Measurements from ENCODE around the gene SORCS1.

The SORCS1 gene

DNA sequence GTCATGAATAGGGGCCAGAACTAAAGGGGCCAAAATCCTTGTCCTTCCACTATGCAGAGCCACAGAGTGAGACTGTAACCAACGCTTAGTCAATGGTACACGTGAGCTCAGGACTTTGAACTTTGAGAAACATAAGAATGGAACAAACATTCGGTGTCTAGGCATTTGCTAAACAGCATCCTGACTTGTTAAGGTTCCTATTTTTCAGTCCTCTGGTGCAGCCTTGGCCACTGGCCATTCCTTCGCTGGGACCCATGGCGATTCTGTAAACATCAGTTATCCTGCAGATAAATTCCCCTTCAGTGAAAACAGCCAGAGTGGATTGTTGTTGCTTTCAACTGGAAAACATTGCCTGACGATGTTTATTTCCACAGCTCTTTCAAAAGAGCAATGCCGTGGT, 266.8 kb downstream of the SORCS1 start:
- H3K27ac ChIP-seq: no peak overlapping the region
- no peak for TF ChIP-seq EZH2 (IDR thresholded peaks at IDR 0.05)
- TF ChIP-seq POLR2AphosphoS5 (IDR thresholded peaks at IDR 0.05; ENCODE audit: borderline replicate concordance, low read depth, low read length): no peak
- no peak for TF ChIP-seq FOXP2 (optimal IDR thresholded peaks at IDR 0.05; ENCODE audit: control extremely low read depth, extremely low read length, insufficient read depth)

GRCh38 chr10:106894692-106895091, 269.8 kb downstream of the SORCS1 start:
- TF ChIP-seq EZH2 (IDR thresholded peaks at IDR 0.05) (no peak), POLR2AphosphoS5 (IDR thresholded peaks at IDR 0.05; ENCODE audit: borderline replicate concordance, low read depth, low read length) (no peak), FOXP2 (optimal IDR thresholded peaks at IDR 0.05; ENCODE audit: control extremely low read depth, extremely low read length, insufficient read depth) (no peak)
- no peak for DNase-seq (ENCODE audit: low read depth, low spot score)
- H3K4me3 ChIP-seq: no peak overlapping the region
- no peak overlapping the region for H3K9ac ChIP-seq (ENCODE audit: insufficient read length)
- no peak overlapping the region for H3K27ac ChIP-seq
- H3K9me3 ChIP-seq (ENCODE audit: low read depth, low read length): no peaks in the 10 kb centered on the region
- H3K36me3 ChIP-seq (ENCODE audit: insufficient read depth, low read length): no peaks in the 10 kb centered on the region

More for the DNA sequence above, 266.8 kb downstream of the SORCS1 start:
- DNase-seq (ENCODE audit: low read depth, low spot score): no peak
- Histone ChIP-seq H3K4me3 (no peak overlapping the region), H3K36me3 (ENCODE audit: insufficient read depth, low read length) (no peaks in the 10 kb centered on the region), H3K9ac (ENCODE audit: insufficient read length) (no peak overlapping the region), H3K9me3 (ENCODE audit: low read depth, low read length) (no peaks in the 10 kb centered on the region)

- Histone ChIP-seq H3K9ac (ENCODE audit: insufficient read length) (no peak overlapping the region), H3K27ac (no peak overlapping the region), H3K4me3 (no peak overlapping the region), H3K36me3 (ENCODE audit: insufficient read depth, low read length) (no peaks in the 10 kb centered on the region), H3K9me3 (ENCODE audit: low read depth, low read length) (no peaks in the 10 kb centered on the region)
- no peak for DNase-seq (ENCODE audit: low read depth, low spot score)
- TF ChIP-seq FOXP2 (optimal IDR thresholded peaks at IDR 0.05; ENCODE audit: control extremely low read depth, extremely low read length, insufficient read depth) (no peak), EZH2 (IDR thresholded peaks at IDR 0.05) (no peak), POLR2AphosphoS5 (IDR thresholded peaks at IDR 0.05; ENCODE audit: borderline replicate concordance, low read depth, low read length) (no peak)
Measured at GRCh38 chr10:106877574-106877973, 286.9 kb downstream of the SORCS1 start.

GRCh38 chr10:106874604-106874889, 290.0 kb downstream of the SORCS1 start:
- Histone ChIP-seq H3K9ac (ENCODE audit: insufficient read length) (no peak overlapping the region), H3K9me3 (ENCODE audit: low read depth, low read length) (no peaks in the 10 kb centered on the region), H3K4me3 (no peak overlapping the region), H3K27ac (no peak overlapping the region), H3K36me3 (ENCODE audit: insufficient read depth, low read length) (no peaks in the 10 kb centered on the region)
- DNase-seq (ENCODE audit: low read depth, low spot score): no peak
- no peak for TF ChIP-seq EZH2 (IDR thresholded peaks at IDR 0.05)
- no peak for TF ChIP-seq POLR2AphosphoS5 (IDR thresholded peaks at IDR 0.05; ENCODE audit: borderline replicate concordance, low read depth, low read length)
- no peak for TF ChIP-seq FOXP2 (optimal IDR thresholded peaks at IDR 0.05; ENCODE audit: control extremely low read depth, extremely low read length, insufficient read depth)

GRCh38 chr10:106873770-106874603, 290.5 kb downstream of the SORCS1 start:
- DNase-seq (ENCODE audit: low read depth, low spot score): no peak
- no peak overlapping the region for H3K4me3 ChIP-seq
- no peak overlapping the region for H3K27ac ChIP-seq
- H3K9ac ChIP-seq (ENCODE audit: insufficient read length): no peak overlapping the region
- TF ChIP-seq POLR2AphosphoS5 (IDR thresholded peaks at IDR 0.05; ENCODE audit: borderline replicate concordance, low read depth, low read length) (no peak), FOXP2 (optimal IDR thresholded peaks at IDR 0.05; ENCODE audit: control extremely low read depth, extremely low read length, insufficient read depth) (no peak), EZH2 (IDR thresholded peaks at IDR 0.05) (no peak)
- H3K9me3 ChIP-seq (ENCODE audit: low read depth, low read length): no peaks in the 10 kb centered on the region
- H3K36me3 ChIP-seq (ENCODE audit: insufficient read depth, low read length): no peaks in the 10 kb centered on the region

DNA sequence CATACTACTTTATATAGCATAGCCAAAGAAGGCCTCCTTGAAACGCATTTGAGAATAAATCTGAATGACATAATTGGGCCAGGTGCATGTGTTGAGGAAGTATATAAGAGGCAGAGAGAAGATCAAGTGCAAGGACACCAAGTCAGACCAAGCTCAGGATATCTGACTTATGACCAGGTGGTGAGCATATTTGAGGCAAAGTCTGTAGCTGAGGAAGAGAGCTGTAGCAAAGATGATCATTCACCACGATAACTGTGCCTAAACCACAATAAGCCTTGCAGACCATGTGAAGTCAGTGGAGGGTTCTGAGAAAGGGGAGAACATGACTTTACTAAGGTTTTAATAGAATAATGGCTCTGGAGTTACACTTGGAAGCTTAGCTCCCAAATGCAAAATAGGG, 292.3 kb downstream of the SORCS1 start:
- Histone ChIP-seq H3K9me3 (ENCODE audit: low read depth, low read length) (no peaks in the 10 kb centered on the region), H3K36me3 (ENCODE audit: insufficient read depth, low read length) (no peaks in the 10 kb centered on the region), H3K9ac (ENCODE audit: insufficient read length) (no peak overlapping the region), H3K27ac (no peak overlapping the region), H3K4me3 (no peak overlapping the region)
- no peak for DNase-seq (ENCODE audit: low read depth, low spot score)
- TF ChIP-seq POLR2AphosphoS5 (IDR thresholded peaks at IDR 0.05; ENCODE audit: borderline replicate concordance, low read depth, low read length): no peak
- TF ChIP-seq FOXP2 (optimal IDR thresholded peaks at IDR 0.05; ENCODE audit: control extremely low read depth, extremely low read length, insufficient read depth): no peak
- TF ChIP-seq EZH2 (IDR thresholded peaks at IDR 0.05): no peak

- TF ChIP-seq POLR2AphosphoS5 (IDR thresholded peaks at IDR 0.05; ENCODE audit: borderline replicate concordance, low read depth, low read length): no peak
- TF ChIP-seq EZH2 (IDR thresholded peaks at IDR 0.05): no peak
- no peak for TF ChIP-seq FOXP2 (optimal IDR thresholded peaks at IDR 0.05; ENCODE audit: control extremely low read depth, extremely low read length, insufficient read depth)
- Histone ChIP-seq H3K36me3 (ENCODE audit: insufficient read depth, low read length) (no peaks in the 10 kb centered on the region), H3K4me3 (no peak overlapping the region), H3K27ac (no peak overlapping the region), H3K9ac (ENCODE audit: insufficient read length) (no peak overlapping the region), H3K9me3 (ENCODE audit: low read depth, low read length) (no peaks in the 10 kb centered on the region)
- no peak for DNase-seq (ENCODE audit: low read depth, low spot score)
Measured at GRCh38 chr10:106866244-106866845, 298.2 kb downstream of the SORCS1 start.

GRCh38 chr10:106864031-106864430, 300.5 kb downstream of the SORCS1 start:
- H3K27ac ChIP-seq: no peak overlapping the region
- no peak overlapping the region for H3K4me3 ChIP-seq
- no peaks in the 10 kb centered on the region for H3K36me3 ChIP-seq (ENCODE audit: insufficient read depth, low read length)
- DNase-seq (ENCODE audit: low read depth, low spot score): no peak
- no peak overlapping the region for H3K9ac ChIP-seq (ENCODE audit: insufficient read length)
- TF ChIP-seq EZH2 (IDR thresholded peaks at IDR 0.05): no peak
- TF ChIP-seq FOXP2 (optimal IDR thresholded peaks at IDR 0.05; ENCODE audit: control extremely low read depth, extremely low read length, insufficient read depth): no peak
- no peak for TF ChIP-seq POLR2AphosphoS5 (IDR thresholded peaks at IDR 0.05; ENCODE audit: borderline replicate concordance, low read depth, low read length)
- no peaks in the 10 kb centered on the region for H3K9me3 ChIP-seq (ENCODE audit: low read depth, low read length)
